ENCODE measurements around the gene RUNX2. TPM values are rescaled to one million over a fixed set of nuclear protein-coding genes. Genes with fewer than 3 reads are reported as not detected.

Gene RUNX2
- total and polyA plus RNA-seq, 10 of the 15 experiments (the other 5 are each of a cell fraction or from before 2014, with no cell fraction given), result 0.01 to 0.77 (median 0.15) TPM; not detected in 3

GRCh38 chr6:45608252-45608913 lies 280.3 kb downstream of the RUNX2 start:
- Histone ChIP-seq H3K27me3 (replicated peaks in 1 of 2; ENCODE audit: control insufficient read depth in 2 of 2, insufficient read depth in 2 of 2, low read length in 1 of 2) (peaks cover 0 to 1% of the 10 kb centered on the region in 2 experiments; a peak in 1 of 4 replicates), H3K4me2 (ENCODE audit: control insufficient read depth, insufficient read depth) (no peak overlapping the region), H3K79me2 (ENCODE audit: control insufficient read depth, insufficient read depth, low read length) (no peaks in the 10 kb centered on the region), H4K20me1 (ENCODE audit: control insufficient read depth, insufficient read depth) (no peaks in the 10 kb centered on the region), H3K27ac (ENCODE audit: control insufficient read depth, insufficient read depth) (no peak overlapping the region), H3K36me3 (ENCODE audit: control insufficient read depth in 2 of 2, insufficient read depth in 2 of 2, low read length in 1 of 2) (no peaks in the 10 kb centered on the region), H2AFZ (ENCODE audit: control insufficient read depth, low read depth, low read length) (no peak overlapping the region), H3K9ac (ENCODE audit: control insufficient read depth, insufficient read depth, low read length) (no peak overlapping the region), H3K9me3 (replicated peaks; ENCODE audit: control insufficient read depth, insufficient read depth, low read length) (no peaks in the 10 kb centered on the region), H3K4me1 (ENCODE audit: control insufficient read depth, insufficient read depth, low read length) (no peaks in the 10 kb centered on the region), H3K4me3 (no peak overlapping the region)
- RAD21 ChIA-PET (ENCODE audit: unreplicated experiment), result no interaction called here
- in situ Hi-C loops (cut with MboI) (no loop called here), intact Hi-C loops (cut with micrococcal nuclease; ENCODE audit: unreplicated experiment) (no loop called here)
- TF ChIP-seq, protein P1, sequence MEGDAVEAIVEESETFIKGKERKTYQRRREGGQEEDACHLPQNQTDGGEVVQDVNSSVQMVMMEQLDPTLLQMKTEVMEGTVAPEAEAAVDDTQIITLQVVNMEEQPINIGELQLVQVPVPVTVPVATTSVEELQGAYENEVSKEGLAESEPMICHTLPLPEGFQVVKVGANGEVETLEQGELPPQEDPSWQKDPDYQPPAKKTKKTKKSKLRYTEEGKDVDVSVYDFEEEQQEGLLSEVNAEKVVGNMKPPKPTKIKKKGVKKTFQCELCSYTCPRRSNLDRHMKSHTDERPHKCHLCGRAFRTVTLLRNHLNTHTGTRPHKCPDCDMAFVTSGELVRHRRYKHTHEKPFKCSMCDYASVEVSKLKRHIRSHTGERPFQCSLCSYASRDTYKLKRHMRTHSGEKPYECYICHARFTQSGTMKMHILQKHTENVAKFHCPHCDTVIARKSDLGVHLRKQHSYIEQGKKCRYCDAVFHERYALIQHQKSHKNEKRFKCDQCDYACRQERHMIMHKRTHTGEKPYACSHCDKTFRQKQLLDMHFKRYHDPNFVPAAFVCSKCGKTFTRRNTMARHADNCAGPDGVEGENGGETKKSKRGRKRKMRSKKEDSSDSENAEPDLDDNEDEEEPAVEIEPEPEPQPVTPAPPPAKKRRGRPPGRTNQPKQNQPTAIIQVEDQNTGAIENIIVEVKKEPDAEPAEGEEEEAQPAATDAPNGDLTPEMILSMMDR (IDR thresholded peaks at IDR 0.05 in 2 of 3, conservative IDR thresholded peaks at IDR 0.05 in 1 of 3; ENCODE audit: control insufficient read depth in 2 of 3, extremely low read depth in 1 of 3, insufficient read depth in 1 of 3, low read depth in 3 of 3, low read length in 3 of 3), result no peak
- TF ChIP-seq, protein P2, sequence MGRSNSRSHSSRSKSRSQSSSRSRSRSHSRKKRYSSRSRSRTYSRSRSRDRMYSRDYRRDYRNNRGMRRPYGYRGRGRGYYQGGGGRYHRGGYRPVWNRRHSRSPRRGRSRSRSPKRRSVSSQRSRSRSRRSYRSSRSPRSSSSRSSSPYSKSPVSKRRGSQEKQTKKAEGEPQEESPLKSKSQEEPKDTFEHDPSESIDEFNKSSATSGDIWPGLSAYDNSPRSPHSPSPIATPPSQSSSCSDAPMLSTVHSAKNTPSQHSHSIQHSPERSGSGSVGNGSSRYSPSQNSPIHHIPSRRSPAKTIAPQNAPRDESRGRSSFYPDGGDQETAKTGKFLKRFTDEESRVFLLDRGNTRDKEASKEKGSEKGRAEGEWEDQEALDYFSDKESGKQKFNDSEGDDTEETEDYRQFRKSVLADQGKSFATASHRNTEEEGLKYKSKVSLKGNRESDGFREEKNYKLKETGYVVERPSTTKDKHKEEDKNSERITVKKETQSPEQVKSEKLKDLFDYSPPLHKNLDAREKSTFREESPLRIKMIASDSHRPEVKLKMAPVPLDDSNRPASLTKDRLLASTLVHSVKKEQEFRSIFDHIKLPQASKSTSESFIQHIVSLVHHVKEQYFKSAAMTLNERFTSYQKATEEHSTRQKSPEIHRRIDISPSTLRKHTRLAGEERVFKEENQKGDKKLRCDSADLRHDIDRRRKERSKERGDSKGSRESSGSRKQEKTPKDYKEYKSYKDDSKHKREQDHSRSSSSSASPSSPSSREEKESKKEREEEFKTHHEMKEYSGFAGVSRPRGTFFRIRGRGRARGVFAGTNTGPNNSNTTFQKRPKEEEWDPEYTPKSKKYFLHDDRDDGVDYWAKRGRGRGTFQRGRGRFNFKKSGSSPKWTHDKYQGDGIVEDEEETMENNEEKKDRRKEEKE (IDR thresholded peaks at IDR 0.05), result no peak
- TF ChIP-seq FOS (IDR thresholded peaks at IDR 0.05; ENCODE audit: borderline replicate concordance, extremely low read depth, insufficient read length) (no peak), MXI1 (IDR thresholded peaks at IDR 0.05; ENCODE audit: low read depth, low read length) (no peak), NBN (IDR thresholded peaks at IDR 0.05) (no peak)
- WGBS (ENCODE audit: insufficient coverage, insufficient replicate concordance, low lambda C conversion rate, missing lambda C conversion rate), result 38% methylated on average over 10 of the region's 10 CpGs
- SMC1A ChIA-PET (ENCODE audit: uncharacterized antibody, unreplicated experiment), result no interaction called here
- POLR2A ChIA-PET, result no interaction called here
- CTCF ChIA-PET, result interaction anchor here (1.1 kb wide), 1 partner anchor 12 kb away, joined by 3 read pairs; no protein-coding TSS in a partner anchor
- DNase-seq (ENCODE audit: low read depth, low spot score) (no peak), FAIRE-seq (no peak), ATAC-seq (no peak)
- no TSS peak for BruUV-seq (replicated peaks)
